K562 (cell line): ENCODE data around the gene UBE2E2. TPM values are rescaled to one million over a fixed set of nuclear protein-coding genes. Genes with fewer than 3 reads are reported as not detected.

Source experiments
- ARID4B ChIP-seq: sonication (generic); formaldehyde crosslinking; IDR thresholded peaks from 2 replicates; pipeline ENCODE4 v1.8.0; 2022; ENCODE audit warnings: mild to moderate bottlenecking, missing genetic modification reagents
- EWSR1 ChIP-seq: fragments of 450-650 bp; IDR thresholded peaks from 2 replicates; pipeline ENCODE4 v1.6.1; 2018; ENCODE audit warnings: borderline replicate concordance, mild to moderate bottlenecking, low read depth, moderate library complexity; ENCODE audit not compliant: partially characterized antibody
- FOXA1 ChIP-seq: fragments of 450-650 bp; IDR thresholded peaks from 2 replicates; pipeline ENCODE4 v1.6.1; 2016; ENCODE audit warnings: mild to moderate bottlenecking, borderline replicate concordance
- HNRNPLL ChIP-seq: fragments of 200-400 bp; formaldehyde crosslinking; IDR thresholded peaks from 2 replicates; pipeline ENCODE4 v1.6.1; 2017; ENCODE audit warnings: low read length, low read depth, mild to moderate bottlenecking; ENCODE audit not compliant: poor library complexity, severe bottlenecking
- HOXB6 ChIP-seq: fragments of 250-450 bp; sonication (Bioruptor Pico); IDR thresholded peaks from 2 replicates; pipeline ENCODE4 v1.5.1; 2022; ENCODE audit warnings: mild to moderate bottlenecking, borderline replicate concordance
- KLF6 ChIP-seq: fragments of 250-450 bp; sonication (Bioruptor Pico); IDR thresholded peaks from 2 replicates; pipeline ENCODE4 v1.4.0; 2020; ENCODE audit warnings: mild to moderate bottlenecking, moderate library complexity, borderline replicate concordance
- MAX ChIP-seq: sonication (generic); formaldehyde crosslinking; IDR thresholded peaks from 2 replicates; pipeline ENCODE4 v1.9.0; 2022; ENCODE audit warnings: mild to moderate bottlenecking, missing genetic modification reagents
- POLR2B ChIP-seq: fragments of 450-650 bp; IDR thresholded peaks from 2 replicates; pipeline ENCODE4 v1.6.1; 2018; ENCODE audit warnings: low read depth; ENCODE audit not compliant: partially characterized antibody
- SAP30 ChIP-seq: fragments of 200-600 bp; sonication (generic); IDR thresholded peaks from 2 replicates; pipeline ENCODE4 v1.6.1; 2012; ENCODE audit warnings: borderline replicate concordance, low read depth, mild to moderate bottlenecking, moderate library complexity, low read length, control low read depth, inconsistent platforms; ENCODE audit not compliant: insufficient read depth, poor library complexity, severe bottlenecking
- SNIP1 ChIP-seq: fragments of 450-650 bp; IDR thresholded peaks from 2 replicates; pipeline ENCODE4 v1.7.1; 2017; ENCODE audit warnings: low read depth, mild to moderate bottlenecking
- SP2 ChIP-seq: IDR thresholded peaks from 2 replicates; pipeline ENCODE4 v1.6.1; 2011; ENCODE audit warnings: mild to moderate bottlenecking, low read depth, low read length, moderate library complexity; ENCODE audit not compliant: poor library complexity, severe bottlenecking; ENCODE audit errors: extremely low read depth
- TBL1XR1 ChIP-seq, 2 experiments: IDR thresholded peaks; 2 replicates each; pipeline ENCODE4 v1.6.1; 2012; ENCODE audit warnings: improper control_type of control experiment in 2 of 2, low read length in 2 of 2, mild to moderate bottlenecking in 1 of 2
- TRIM25 ChIP-seq: fragments of 450-650 bp; IDR thresholded peaks from 2 replicates; pipeline ENCODE4 v1.7.0; 2016; ENCODE audit warnings: borderline replicate concordance
- TRIM28 ChIP-seq: fragments of 450-650 bp; IDR thresholded peaks from 2 replicates; pipeline ENCODE4 v1.6.1; 2017
- UBTF ChIP-seq, 2 experiments: IDR thresholded peaks; 2 replicates each; pipeline ENCODE4 v1.6.1; 2012; ENCODE audit warnings: improper control_type of control experiment in 2 of 2, low read depth in 2 of 2, low read length in 2 of 2, borderline replicate concordance in 1 of 2
- ZBTB8A ChIP-seq: fragments of 450-650 bp; IDR thresholded peaks from 2 replicates; pipeline ENCODE4 v1.6.1; 2018; ENCODE audit warnings: mild to moderate bottlenecking, moderate library complexity; ENCODE audit not compliant: partially characterized antibody
- ZC3H11A ChIP-seq: IDR thresholded peaks from 2 replicates; pipeline ENCODE4 v1.6.1; 2012; ENCODE audit warnings: low read depth, low read length, improper control_type of control experiment
- ZNF133 ChIP-seq: fragments of 250-450 bp; sonication (Bioruptor Pico); IDR thresholded peaks from 2 replicates; pipeline ENCODE4 v1.4.0; 2020; ENCODE audit warnings: mild to moderate bottlenecking
- polyA plus RNA-seq, 8 experiments: library from polyadenylated mRNA; depleted of rRNA in 4 of 8; stranded (reverse) in 5 of 8; unstranded in 3 of 8; fragments of >200 nt; fragmentation: Nextera tagmentation in 2 of 8; fragmentation: Illumina TruSeq in 1 of 8; extraction: Ambion mirVana in 2 of 8; extraction: Trizol in 1 of 8; gene quantifications; 2 replicates each; pipeline versions ENCODE4 v1.2.1 to v1.2.3, GENCODE V29; 2011 to 2014; ENCODE audit warnings: inconsistent platforms in 1 of 8, missing spikeins in 1 of 8
- total RNA-seq, 7 experiments: library from RNA; depleted of rRNA in 6 of 7; stranded (reverse); fragments of >200 nt in 6 of 7; fragmentation: Illumina TruSeq in 2 of 7; extraction: Trizol in 2 of 7; gene quantifications; 2 replicates each; pipeline versions ENCODE4 v1.2.1 to v1.2.3, GENCODE V29; 2011 to 2021; ENCODE audit warnings: low replicate concordance in 1 of 7

The UBE2E2 gene
- total and polyA plus RNA-seq, 9 of the 15 experiments (the other 6 are each of a cell fraction or from before 2014, with no cell fraction given) = 0.22 to 5.1 (median 1.9) TPM

GRCh38 chr3:23202921-23203707, at the start of gene UBE2E2 (continued):
- no peak for TF ChIP-seq UBTF (IDR thresholded peaks at IDR 0.05; ENCODE audit: borderline replicate concordance in 1 of 2, low read depth in 2 of 2, low read length in 2 of 2)
- TF ChIP-seq ZC3H11A = no peak
- TF ChIP-seq ZNF133 = no peak
- TF ChIP-seq FOXA1 = no peak
- no peak for TF ChIP-seq TBL1XR1 (IDR thresholded peaks at IDR 0.05; ENCODE audit: low read length in 2 of 2)
- no peak for TF ChIP-seq TRIM25
- TF ChIP-seq HOXB6 (CRISPR knock-in tag) = no peak
- TF ChIP-seq EWSR1 = no peak
- no peak for TF ChIP-seq SNIP1
- no peak for TF ChIP-seq SP2
- TF ChIP-seq TRIM28 = no peak
- TF ChIP-seq ZBTB8A = no peak
- TF ChIP-seq POLR2B = no peak
- no peak for TF ChIP-seq MAX (CRISPR knock-in tag)
- no peak for TF ChIP-seq KLF6 (CRISPR knock-in tag)
- TF ChIP-seq HNRNPLL = no peak
- no peak; the same call in 1 of the 2 replicates for TF ChIP-seq ARID4B (CRISPR knock-in tag)
- TF ChIP-seq SAP30 = no peak
